Measurements from ENCODE around the gene RMND5A.

RMND5A gene

DNA sequence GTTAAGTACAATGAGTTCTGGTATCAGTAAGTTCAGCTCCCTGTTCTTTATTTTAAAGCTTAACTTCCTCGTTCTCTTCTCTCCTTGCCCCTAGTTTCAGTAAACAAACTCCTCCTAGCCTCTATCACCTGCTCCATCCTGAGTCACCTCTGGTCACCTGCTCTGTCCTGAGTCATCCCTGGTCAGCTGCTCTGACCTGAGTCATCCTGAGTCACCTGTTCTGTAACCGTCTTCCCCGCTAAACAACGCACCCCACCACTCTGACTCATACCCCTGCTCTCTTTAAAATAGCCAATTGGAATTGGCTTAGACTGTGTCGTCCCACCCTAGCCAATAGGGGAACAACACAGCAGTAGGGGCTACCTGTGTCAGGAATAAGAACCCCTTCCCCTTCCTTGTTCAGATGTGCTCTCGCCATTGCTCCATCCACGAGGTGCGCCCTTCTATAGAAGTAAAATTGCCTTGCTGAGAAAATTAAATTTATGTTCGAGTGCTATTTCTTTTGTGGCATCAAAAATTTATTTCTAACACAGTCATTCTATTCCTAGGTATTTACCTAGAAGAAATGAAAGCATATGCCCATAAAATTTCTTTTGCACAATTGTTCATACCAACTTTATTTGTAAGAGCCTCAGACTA, 24.9 kb upstream of the RMND5A start:
- no peak for DNase-seq (ENCODE audit: low read depth)
- TF ChIP-seq, protein P1, sequence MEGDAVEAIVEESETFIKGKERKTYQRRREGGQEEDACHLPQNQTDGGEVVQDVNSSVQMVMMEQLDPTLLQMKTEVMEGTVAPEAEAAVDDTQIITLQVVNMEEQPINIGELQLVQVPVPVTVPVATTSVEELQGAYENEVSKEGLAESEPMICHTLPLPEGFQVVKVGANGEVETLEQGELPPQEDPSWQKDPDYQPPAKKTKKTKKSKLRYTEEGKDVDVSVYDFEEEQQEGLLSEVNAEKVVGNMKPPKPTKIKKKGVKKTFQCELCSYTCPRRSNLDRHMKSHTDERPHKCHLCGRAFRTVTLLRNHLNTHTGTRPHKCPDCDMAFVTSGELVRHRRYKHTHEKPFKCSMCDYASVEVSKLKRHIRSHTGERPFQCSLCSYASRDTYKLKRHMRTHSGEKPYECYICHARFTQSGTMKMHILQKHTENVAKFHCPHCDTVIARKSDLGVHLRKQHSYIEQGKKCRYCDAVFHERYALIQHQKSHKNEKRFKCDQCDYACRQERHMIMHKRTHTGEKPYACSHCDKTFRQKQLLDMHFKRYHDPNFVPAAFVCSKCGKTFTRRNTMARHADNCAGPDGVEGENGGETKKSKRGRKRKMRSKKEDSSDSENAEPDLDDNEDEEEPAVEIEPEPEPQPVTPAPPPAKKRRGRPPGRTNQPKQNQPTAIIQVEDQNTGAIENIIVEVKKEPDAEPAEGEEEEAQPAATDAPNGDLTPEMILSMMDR (IDR thresholded peaks at IDR 0.05; ENCODE audit: control insufficient read depth, insufficient read depth, low read depth, low read length, missing control alignments): no peak
- H3K4me3 ChIP-seq (ENCODE audit: control insufficient read depth, low read depth, low read length): no peak overlapping the region

DNA sequence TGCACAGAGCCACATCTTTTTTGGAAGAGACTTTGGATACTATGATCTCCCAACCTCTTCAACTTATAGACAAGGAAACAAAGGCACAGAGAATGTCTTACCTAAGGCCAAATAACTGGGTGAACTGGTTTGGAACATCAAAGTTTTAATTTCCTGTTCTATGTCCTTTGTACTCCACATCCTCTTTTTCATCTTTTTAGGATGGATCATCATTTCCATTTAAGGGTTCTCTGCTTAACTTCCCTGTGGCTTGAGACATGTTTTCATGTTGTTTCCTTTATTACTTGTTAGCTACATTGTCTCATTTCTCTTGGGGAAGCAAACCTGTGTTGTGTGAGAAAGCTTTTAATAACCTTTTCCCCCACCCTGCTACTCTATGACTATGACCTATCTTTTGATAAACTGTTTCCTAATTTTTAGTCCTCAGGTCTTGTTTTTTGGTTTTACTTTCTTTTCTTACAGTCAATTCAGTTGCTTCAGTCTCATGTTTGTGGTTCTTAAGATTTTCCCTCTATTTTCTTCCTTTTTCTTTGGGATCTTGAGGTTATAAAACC, 22.5 kb upstream of the RMND5A start:
- H3K4me3 ChIP-seq (ENCODE audit: control insufficient read depth, low read depth, low read length): no peak overlapping the region
- TF ChIP-seq, protein P1 (IDR thresholded peaks at IDR 0.05; ENCODE audit: control insufficient read depth, insufficient read depth, low read depth, low read length, missing control alignments): no peak
- no peak for DNase-seq (ENCODE audit: low read depth)

DNA sequence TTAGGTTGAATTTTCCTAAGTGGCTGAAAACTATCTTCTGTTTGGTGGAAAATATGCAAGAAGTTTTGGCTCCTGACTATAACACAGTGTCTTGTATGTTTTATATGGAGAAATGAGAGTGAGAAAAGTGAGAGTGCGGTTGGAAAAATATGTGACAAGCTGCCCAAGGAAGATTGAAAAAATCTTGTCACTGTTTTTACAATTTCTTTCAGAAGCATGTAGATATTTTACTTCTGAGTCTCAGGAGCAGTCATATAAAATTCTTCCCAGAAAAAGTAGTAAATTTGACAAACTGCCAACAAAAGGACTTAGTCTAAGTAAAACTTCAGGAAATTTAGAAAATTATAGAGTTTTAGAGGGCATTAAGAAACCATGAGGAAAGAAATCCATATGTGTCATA, 19.4 kb upstream of the RMND5A start:
- H3K4me3 ChIP-seq (ENCODE audit: control insufficient read depth, low read depth, low read length): no peak overlapping the region
- DNase-seq (ENCODE audit: low read depth): peak; percentile 54
- TF ChIP-seq, protein P1 (IDR thresholded peaks at IDR 0.05; ENCODE audit: control insufficient read depth, insufficient read depth, low read depth, low read length, missing control alignments): no peak

DNA sequence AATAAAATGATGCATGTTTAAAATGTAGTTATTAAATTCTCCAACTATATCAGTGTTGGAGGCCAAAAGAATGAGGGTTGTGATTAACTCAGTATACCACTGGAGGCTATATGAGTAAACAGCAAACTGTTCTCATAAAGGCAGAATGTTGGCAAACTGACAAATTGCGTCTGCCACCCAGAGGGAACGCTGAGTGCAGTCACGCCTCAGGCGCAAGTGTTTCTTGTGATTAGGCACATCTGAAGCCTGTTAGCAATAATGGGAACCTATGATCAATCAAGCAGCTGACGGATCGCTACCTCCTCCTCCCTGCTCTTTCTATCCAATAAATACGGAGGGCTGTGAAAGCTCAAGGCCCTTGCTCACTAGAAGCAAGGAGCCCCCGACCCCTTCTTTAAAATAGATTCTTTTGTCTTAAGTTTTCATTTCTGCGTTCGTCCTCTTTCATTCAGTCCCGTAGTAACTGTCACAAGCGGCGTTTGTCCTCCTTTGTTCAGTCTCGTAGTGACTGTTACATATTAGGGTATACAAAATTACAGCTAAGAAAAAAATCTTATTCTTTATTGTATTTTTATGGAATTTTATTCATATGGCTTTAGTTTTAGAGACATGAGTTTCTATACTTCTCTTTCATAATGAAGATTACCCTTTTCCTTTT, 16.3 kb upstream of the RMND5A start:
- no peak overlapping the region for H3K4me3 ChIP-seq (ENCODE audit: control insufficient read depth, low read depth, low read length)
- DNase-seq (ENCODE audit: low read depth): peak; percentile 45
- TF ChIP-seq, protein P1 (IDR thresholded peaks at IDR 0.05; ENCODE audit: control insufficient read depth, insufficient read depth, low read depth, low read length, missing control alignments): no peak

DNA sequence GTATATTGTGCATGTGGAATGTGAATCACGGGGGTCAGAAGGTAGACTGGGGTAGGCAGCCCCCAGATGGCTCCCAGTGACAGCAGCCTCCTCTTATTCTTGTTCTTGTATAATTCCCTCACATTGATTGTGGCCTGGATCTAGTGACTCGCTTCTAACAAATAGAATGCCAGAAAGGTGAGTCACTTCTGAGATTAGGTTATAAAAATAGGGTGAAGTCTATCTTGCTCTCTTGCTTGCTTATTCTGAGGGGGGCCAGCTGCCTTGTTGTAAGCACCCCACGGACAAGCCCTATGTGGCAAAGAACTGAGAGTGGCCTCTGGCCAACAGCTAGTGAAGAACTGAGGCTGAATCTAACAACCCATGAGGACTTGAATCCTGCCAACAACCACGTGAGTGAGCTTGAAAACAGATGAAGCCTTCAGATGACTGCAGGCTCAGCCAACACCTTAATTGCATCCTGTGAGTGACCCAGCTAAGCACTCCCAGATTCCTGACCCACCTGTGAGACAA, 15.6 kb upstream of the RMND5A start:
- no peak overlapping the region for H3K4me3 ChIP-seq (ENCODE audit: control insufficient read depth, low read depth, low read length)
- peak; percentile 51 for DNase-seq (ENCODE audit: low read depth)
- TF ChIP-seq, protein P1 (IDR thresholded peaks at IDR 0.05; ENCODE audit: control insufficient read depth, insufficient read depth, low read depth, low read length, missing control alignments): no peak

DNA sequence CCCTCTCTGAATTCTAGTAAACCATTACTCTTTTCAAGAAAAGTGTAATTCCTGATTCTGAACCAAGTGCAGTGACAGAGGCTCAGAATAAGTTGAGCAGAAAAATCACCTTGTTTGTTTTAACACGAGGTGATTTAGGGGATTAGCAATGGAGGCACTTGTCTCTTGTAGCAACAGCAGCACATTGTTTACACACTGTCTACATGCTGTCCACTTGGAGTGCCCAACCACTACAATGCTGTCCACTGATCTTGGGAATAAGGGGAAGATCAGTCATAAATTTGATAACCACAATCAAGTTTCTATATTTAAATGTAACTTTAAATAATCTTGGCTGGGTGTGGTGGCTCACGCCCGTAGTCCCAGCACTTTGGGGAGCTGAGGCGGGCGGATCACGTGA, 13.9 kb upstream of the RMND5A start:
- TF ChIP-seq, protein P1 (IDR thresholded peaks at IDR 0.05; ENCODE audit: control insufficient read depth, insufficient read depth, low read depth, low read length, missing control alignments): no peak
- no peak for DNase-seq (ENCODE audit: low read depth)
- H3K4me3 ChIP-seq (ENCODE audit: control insufficient read depth, low read depth, low read length): no peak overlapping the region

All from AG09309 (cell line).